GM18951 (cell line): Measurements from ENCODE around the gene PPFIBP2.

Experiments used
- POLR2A ChIP-seq: IDR thresholded peaks from 4 replicates; pipeline ENCODE4 v1.6.1; 2011; ENCODE audit warnings: mild to moderate bottlenecking; ENCODE audit not compliant: insufficient read length, insufficient read depth; ENCODE audit errors: extremely low read depth
- in situ Hi-C: fragments of 300-500 bp; cut with MboI; formaldehyde crosslinking; loops from one replicate; pipeline ENCODE4 v1.12.0; 2022; ENCODE audit warnings: low sequenced_read_pairs, mixed read lengths, inconsistent platforms; ENCODE audit not compliant: unreplicated experiment

Gene PPFIBP2

DNA sequence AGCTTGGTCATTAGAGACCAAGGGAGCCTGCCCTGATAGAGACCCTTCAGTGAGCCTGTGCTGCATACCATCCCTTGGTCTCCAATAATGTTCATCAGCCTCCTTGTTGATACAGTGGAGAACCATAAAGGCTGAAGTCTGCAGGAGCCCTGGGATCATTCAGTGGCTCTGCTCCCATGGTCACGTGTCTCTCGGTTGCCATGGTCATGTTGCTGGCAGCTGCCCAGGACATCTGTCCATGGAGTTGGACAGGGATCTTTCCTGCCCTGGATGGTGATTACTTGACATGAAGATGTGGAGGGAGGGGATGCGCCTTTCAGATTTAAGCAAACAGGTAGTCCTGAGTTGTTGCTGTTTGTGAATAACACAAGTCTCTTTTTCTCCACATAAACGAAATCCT is 121.3 kb downstream of the PPFIBP2 start:
- TF ChIP-seq POLR2A: no peak
- in situ Hi-C loops: no loop called here

DNA sequence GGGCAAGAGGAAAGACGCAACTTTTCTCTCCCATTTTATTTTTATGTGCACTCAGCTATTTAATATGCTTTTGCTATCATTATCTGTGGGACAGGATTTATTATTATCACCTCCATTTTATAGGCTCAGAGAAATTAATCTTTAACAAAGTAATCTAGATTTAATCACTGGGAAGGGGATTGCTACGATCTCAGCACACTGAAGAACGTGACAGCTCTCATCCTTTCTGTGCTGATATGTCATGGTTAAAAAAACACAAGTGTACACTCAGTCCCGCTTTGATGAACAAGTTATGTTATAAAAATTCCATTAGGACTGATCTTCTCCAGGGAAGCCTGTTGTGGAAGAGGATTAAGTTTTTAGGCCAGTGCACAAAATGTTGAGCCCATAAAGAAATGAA is 121.9 kb downstream of the PPFIBP2 start:
- no peak for TF ChIP-seq POLR2A
- in situ Hi-C loops: no loop called here

DNA sequence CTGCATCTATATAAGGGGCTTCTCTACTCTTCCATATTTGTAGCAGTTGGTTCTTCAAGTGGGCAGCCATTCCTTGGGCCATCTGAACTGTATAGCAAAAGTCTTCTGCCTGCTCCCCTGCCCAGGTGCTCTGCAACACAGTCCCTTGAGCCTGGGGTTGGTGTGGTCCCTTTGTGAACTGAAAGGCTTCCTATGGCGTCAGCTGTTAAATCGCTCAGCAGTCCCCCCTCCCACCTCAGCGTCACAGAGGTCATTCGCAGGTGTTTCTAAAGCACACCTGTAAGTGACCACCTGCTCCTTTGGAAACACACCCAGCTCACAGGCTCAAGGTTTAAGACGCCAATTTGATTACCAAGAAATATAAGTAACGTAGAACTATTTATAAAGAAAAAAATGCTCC is 122.6 kb downstream of the PPFIBP2 start:
- no peak for TF ChIP-seq POLR2A
- in situ Hi-C loops: no loop called here

DNA sequence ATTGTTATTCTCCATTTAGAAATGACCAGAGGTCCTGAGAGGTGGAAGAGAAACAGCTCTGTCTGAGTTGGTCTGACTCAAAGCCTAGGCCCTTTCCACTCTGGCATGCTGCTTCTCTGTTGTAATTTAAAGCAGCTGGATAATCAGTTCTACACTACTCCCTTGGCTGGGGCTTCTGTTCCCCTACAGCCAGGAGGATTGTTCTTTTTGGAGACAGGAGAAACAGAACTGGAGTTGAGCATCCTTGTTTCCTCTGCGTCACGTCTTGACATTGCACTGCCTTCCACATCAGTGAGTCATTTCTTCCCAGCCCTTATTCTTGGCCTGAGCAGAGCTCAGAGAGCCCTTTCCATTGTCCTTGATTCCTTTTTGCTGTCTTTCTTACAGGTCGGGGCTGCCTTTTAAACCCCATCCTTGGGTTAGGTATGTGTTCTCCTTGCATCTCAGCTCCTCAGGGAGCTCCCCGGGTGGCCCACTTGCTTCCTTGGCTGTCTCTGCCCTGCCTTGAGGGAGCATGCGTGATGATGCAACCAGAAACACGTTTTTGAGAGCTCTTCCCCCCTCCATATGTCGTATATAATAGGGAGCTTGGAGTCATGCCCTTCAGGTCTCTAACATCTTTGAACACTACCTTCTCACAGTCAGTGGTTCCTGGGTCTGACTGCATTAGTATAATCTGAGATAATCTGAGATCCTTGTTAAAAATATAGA is 123.8 kb downstream of the PPFIBP2 start:
- TF ChIP-seq POLR2A: no peak
- in situ Hi-C loops: no loop called here

DNA sequence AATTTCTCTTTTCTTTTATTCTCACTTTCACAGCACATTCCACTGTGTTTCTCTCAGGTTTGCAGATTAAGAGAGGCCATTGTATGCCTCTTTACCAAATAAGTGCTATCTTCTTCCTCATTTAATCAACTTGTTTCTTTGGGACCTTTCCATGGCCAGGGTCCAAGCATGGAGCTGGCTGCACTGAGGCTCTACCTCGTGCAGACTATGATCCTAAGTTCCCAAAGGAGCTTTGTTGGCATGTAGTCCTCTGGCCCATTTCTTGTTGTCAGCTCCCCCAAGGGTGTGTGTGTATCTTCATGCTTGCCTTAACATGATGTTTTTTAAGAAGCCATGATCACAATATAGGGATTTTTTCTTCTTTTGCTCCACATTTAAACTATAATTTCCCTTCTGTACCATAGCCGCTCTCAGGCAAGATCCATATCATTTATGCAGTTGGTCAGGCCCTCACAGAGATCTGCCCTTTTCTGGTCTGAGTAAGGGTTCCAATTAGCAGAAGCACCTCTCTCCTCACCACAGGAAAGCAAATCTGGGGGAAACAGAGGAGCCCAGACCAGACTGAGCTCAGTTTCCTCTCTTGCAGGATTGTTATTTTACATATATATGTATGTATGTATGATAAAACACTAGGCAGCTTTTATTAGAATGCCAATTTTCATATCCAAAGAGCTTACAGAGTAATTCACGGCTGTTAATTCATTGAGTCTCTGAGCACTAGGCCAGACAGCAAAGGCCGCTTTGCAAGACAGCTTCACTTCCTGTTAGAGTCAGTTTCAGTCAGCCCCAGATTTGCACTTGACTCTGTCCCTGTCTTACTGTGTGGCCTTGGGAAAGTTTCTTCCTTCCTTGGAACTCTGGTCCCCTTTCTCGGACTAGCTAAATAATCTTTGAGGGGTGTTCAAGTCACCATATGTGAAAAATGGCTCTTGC is 125.2 kb downstream of the PPFIBP2 start:
- TF ChIP-seq POLR2A: no peak
- in situ Hi-C loops: no loop called here

DNA sequence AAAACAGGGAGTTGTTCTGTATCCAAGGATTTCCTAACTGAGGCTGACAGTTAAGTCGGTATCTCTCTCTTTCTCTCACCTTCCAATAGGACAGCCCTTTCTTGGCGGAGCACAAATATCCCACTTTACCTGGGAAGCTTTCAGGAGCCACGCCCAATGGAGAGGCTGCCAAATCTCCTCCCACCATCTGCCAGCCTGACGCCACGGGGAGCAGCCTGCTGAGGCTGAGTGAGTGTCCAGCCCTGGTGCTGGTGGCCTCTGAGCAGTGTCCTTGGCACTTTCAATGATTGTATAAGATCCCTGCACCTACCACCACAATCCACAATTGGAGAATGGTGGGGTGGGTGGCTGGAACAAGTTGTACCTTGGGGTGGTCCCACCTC is 125.8 kb downstream of the PPFIBP2 start:
- in situ Hi-C loops: no loop called here

DNA sequence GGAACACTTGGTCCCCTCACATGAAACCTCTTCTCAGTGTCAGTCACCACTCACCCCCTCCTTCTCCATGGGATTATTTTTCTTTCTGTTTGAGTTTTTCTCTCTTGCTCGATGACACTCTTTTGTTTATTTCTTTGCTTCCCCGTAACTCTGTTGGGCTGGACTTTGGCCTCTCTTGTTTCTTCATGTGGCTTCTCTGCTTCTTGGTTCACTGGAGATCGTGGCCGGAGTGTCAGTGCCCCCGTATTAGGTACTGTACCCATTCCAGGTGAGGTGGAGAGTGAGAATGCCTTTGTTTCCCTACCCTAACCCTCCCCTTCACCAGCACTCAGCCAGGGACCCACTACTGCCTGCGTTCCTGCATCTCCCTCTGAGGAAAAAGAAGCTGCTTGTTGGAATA is 127.0 kb downstream of the PPFIBP2 start:
- in situ Hi-C loops: no loop called here
- no peak for TF ChIP-seq POLR2A

More for the DNA sequence above, 125.8 kb downstream of the PPFIBP2 start:
- TF ChIP-seq POLR2A: no peak

DNA sequence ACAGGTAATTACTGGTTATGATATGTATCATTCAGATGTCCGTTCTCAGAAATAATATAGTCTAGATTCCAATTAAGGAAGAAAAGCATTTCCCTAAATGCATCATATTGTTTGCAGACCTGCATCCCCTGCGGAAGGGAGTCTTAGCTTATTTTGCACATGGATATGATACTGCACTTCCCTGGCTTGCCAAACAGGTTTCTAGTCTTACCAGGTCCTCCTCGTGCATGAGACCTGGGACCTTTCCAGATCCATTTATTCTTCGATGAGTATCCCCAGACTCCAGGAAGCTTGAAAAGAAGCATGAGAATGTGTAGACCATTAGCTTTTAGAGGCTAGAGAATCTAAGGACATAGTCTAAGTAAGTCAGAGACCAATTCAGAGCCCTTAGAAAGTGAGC is 128.9 kb downstream of the PPFIBP2 start:
- in situ Hi-C loops: no loop called here
- TF ChIP-seq POLR2A: no peak

DNA sequence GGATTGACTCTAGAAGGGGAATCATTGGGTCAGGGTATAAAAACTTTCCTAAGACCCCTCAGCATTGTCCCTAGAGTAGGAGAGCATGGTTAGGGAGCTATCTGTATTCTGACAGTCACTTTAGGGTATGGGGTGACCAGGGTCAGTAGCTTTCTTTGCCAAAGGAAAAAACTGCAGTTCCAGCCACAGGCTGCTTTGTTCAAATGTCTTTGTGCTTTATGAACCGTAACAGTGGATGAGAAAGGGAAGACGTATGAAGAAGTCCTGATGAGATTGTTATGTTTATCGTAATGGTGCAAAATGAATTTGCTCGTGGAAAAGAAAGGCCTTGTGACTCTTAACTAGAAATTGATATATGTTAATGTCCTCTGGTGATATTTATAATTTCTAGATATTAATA is 129.5 kb downstream of the PPFIBP2 start:
- in situ Hi-C loops: no loop called here

DNA sequence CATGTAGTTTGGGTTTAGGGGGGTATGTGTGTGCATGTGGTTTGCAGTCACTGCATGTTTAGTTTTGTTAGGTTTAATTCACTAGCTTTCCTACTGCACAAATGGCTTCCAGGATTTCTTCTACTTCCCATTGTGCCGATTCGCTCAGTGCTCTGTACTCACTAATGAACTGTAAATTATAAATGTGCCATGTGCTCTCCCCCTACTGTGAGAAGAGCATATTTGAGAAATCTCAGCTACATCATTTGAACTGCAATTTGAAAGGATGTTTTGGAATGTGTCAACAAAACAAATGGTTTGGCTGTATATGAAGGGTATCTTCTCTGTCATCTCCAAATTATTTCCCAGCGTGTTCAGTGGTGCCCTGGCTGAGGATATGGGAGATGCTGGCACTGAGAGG is 131.4 kb downstream of the PPFIBP2 start:
- in situ Hi-C loops: no loop called here
- TF ChIP-seq POLR2A: no peak

More for the DNA sequence above, 129.5 kb downstream of the PPFIBP2 start:
- no peak for TF ChIP-seq POLR2A

DNA sequence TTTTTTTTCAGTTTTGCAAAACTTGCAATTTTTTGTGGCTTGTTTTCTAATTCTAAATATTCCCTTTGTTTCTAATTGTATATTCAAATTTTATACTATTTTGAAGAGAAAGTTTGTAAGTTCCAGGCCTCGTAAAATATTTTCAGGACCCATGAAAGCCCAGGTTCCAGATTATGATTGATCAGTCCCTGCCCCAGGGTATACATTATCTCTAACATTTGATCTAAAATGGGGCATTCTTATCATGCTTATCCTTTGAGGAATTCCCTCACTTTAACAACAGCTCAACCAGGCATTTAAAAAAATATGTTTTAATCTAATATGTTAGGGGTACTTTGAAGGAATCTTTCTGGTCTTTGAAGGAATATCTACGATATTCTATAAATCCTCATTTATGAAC is 133.1 kb downstream of the PPFIBP2 start:
- no peak for TF ChIP-seq POLR2A
- in situ Hi-C loops: no loop called here

DNA sequence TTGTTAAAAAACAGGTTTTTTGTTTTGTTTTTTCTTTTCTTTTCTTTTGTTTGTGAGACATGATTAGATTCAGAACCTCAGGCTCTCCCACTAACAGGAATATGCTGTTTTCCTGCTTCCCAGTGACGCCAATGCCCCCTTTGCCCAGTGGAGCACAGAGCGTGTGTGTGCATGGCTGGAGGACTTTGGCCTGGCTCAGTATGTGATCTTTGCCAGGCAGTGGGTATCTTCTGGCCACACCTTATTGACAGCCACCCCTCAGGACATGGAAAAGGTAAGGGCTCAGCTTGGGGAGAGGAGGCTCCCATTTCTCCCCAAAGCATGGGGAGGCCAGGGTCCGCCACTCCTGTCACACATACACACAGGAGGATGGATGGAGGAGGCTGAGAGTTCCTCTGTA is 134.5 kb downstream of the PPFIBP2 start:
- in situ Hi-C loops: no loop called here
- no peak for TF ChIP-seq POLR2A

DNA sequence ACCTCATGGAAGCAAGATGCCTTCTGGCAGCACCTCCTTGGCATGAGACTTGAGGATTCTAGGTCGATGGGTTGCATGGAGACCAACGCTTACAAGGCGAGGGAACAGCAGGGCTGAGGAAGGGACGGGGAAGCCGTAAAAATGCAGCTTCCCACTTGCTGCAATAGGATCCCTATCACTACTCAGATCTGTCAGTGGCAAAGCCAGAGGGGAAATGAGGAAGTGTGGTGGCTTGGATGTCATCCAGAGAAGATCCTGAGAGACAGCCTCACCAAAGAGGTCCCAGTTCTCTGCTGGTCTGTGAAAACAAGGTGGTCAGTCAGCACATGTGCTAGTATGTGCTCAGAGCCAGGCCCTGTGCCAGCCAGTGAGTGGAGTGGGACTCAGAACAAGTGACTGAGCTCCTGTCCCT is 137.3 kb downstream of the PPFIBP2 start:
- in situ Hi-C loops: no loop called here

DNA sequence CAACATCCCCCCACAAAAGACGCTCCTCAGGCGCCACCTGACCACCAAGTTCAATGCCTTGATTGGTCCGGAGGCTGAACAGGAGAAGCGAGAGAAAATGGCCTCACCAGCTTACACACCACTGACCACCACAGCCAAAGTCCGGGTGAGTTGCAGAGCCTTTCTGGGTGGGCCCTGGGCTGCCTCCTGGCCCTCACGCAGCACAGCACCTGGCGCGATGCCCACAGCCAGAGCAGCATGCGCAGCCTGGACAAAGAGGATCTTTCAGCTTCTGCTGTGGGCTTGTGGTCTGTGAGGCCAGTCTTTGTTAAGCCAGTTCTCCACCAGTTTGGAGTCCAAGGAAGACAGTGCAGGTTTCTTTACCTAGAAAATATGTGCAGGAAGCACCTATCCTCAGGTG is 137.9 kb downstream of the PPFIBP2 start:
- in situ Hi-C loops: no loop called here

More for the DNA sequence above, 137.3 kb downstream of the PPFIBP2 start:
- TF ChIP-seq POLR2A: no peak

More for the DNA sequence above, 137.9 kb downstream of the PPFIBP2 start:
- TF ChIP-seq POLR2A: no peak
